Measurements from ENCODE around the gene CETP. TPM values are rescaled to one million over a fixed set of nuclear protein-coding genes. Genes with fewer than 3 reads are reported as not detected.
A peak's percentile ranks its signal among the peaks of the same experiment; 100 is the strongest.

CETP gene
- total and polyA plus RNA-seq, 9 of the 15 experiments (the other 6 are each of a cell fraction or from before 2014, with no cell fraction given) = 0.07 to 0.11 TPM; not detected in 7

DNA sequence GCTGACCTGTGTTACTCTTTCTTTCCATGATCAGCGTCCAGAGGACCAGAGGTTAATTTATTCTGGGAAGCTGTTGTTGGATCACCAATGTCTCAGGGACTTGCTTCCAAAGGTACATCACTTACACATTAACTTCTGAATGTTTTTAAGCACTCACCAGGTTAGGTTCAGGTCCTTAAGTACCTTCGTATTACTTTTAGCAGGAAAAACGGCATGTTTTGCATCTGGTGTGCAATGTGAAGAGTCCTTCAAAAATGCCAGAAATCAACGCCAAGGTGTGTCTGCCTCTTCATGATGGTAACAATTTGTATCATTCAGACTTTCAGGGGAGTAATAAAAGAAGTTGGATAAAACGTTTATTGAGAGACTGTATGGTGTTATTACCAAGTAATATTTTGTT, 26.5 kb upstream of the CETP start:
- ATAC-seq (no peak), DNase-seq (ENCODE audit: extremely low read depth in 1 of 4, low spot score in 3 of 4) (no peak), FAIRE-seq (no peak)
- Histone ChIP-seq H3K79me2 (ENCODE audit: control insufficient read depth, insufficient read depth, low read length) (peaks cover 43% of the 10 kb centered on the region), H3K27me3 (ENCODE audit: control insufficient read depth in 2 of 2, insufficient read depth in 2 of 2, low read length in 2 of 2) (no peaks in the 10 kb centered on the region), H3K4me1 (replicated peaks in 1 of 2; ENCODE audit: control insufficient read depth in 2 of 2, insufficient read depth in 2 of 2, low read length in 2 of 2) (peaks cover 17 to 22% of the 10 kb centered on the region in 2 experiments; a peak in 4 of 5 replicates), H3K4me3 (no peak overlapping the region; the same call in 1 of the 2 replicates), H4K20me1 (replicated peaks; ENCODE audit: control insufficient read depth, insufficient read depth, low read length) (peaks cover 18% of the 10 kb centered on the region; the same call in 1 of the 2 replicates), H3K9ac (ENCODE audit: insufficient read depth in 1 of 2, low read depth in 2 of 2, low read length in 2 of 2) (no peak overlapping the region), H3K9me3 (replicated peaks; ENCODE audit: control insufficient read depth, insufficient read depth, low read depth, low read length) (no peaks in the 10 kb centered on the region), H3K36me3 (ENCODE audit: control insufficient read depth, insufficient read depth, low read length) (peaks cover 63% of the 10 kb centered on the region), H3K27ac (ENCODE audit: extremely low read depth, low read depth, low read length) (no peak overlapping the region), H2AFZ (ENCODE audit: low read depth, low read length) (no peak overlapping the region), H3K9me1 (ENCODE audit: control insufficient read depth, insufficient read depth, low read length) (no peaks in the 10 kb centered on the region), H3K4me2 (ENCODE audit: insufficient read depth, low read length) (peak overlapping the region; percentile 38; the same call in 1 of the 2 replicates)
- POLR2A ChIA-PET = interaction anchor here (0.9 to 6.1 kb wide), 4 partner anchors 9 to 22 kb away, joined by 3 to 102 read pairs (median 43); no protein-coding TSS in a partner anchor
- intact Hi-C loops (cut with micrococcal nuclease) = no loop called here
- in situ Hi-C loops (cut with MboI) = no loop called here
- WGBS (ENCODE audit: insufficient coverage, low coverage, missing lambda C conversion rate) = 55% methylated on average over 5 of the region's 5 CpGs
- TF ChIP-seq KAT7 (CRISPR knock-in tag; IDR thresholded peaks at IDR 0.05; ENCODE audit: borderline replicate concordance) (0 out of 2 replicates have a peak, but pooled peaks have one; percentile 19), ZNF778 (CRISPR knock-in tag; IDR thresholded peaks at IDR 0.05) (no peak)
- CTCF ChIA-PET (ENCODE audit: low intra/inter-chr PET ratio) = no interaction called here
- BruUV-seq (replicated peaks) = no TSS peak

DNA sequence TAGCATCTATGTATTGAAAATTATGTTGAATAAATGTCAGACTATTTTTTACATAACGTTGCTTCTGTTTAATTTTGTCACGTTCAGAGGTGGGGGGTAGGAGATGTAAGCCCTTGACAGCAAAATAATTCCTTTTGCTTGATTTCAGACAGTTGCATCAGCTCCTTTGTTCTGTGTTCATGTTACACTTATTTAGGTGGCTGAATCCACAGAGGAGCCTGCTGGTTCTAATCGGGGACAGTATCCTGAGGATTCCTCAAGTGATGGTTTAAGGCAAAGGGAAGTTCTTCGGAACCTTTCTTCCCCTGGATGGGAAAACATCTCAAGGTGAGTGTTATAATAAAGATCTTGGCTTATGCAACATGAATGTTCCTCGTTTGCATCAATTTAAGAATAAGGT, 25.3 kb upstream of the CETP start:
- no peaks in the 10 kb centered on the region for H3K27me3 ChIP-seq (ENCODE audit: control insufficient read depth in 2 of 2, insufficient read depth in 2 of 2, low read length in 2 of 2)
- no peak overlapping the region for H3K27ac ChIP-seq (ENCODE audit: extremely low read depth, low read depth, low read length)
- H3K9me1 ChIP-seq (ENCODE audit: control insufficient read depth, insufficient read depth, low read length) = no peaks in the 10 kb centered on the region
- no peak overlapping the region for H2AFZ ChIP-seq (ENCODE audit: low read depth, low read length)
- POLR2A ChIA-PET = interaction anchor here (0.6 to 2.3 kb wide), 3 partner anchors 9 to 239 kb away, joined by 3 to 7 read pairs (median 3); no protein-coding TSS in a partner anchor
- no peak overlapping the region for H3K4me3 ChIP-seq
- DNase-seq (ENCODE audit: extremely low read depth in 1 of 4, low spot score in 3 of 4) = no peak
- H3K4me2 ChIP-seq (ENCODE audit: insufficient read depth, low read length) = no peak overlapping the region
- no peaks in the 10 kb centered on the region for H3K9me3 ChIP-seq (replicated peaks; ENCODE audit: control insufficient read depth, insufficient read depth, low read depth, low read length)
- H3K4me1 ChIP-seq (replicated peaks in 1 of 2; ENCODE audit: control insufficient read depth in 2 of 2, insufficient read depth in 2 of 2, low read length in 2 of 2) = peaks cover 12 to 13% of the 10 kb centered on the region in 2 experiments; a peak in 4 of 5 replicates
- 57% methylated on average over 5 of the region's 5 CpGs for WGBS (ENCODE audit: insufficient coverage, low coverage, missing lambda C conversion rate)
- ATAC-seq = no peak
- no peak for FAIRE-seq
- peaks cover 74% of the 10 kb centered on the region for H3K36me3 ChIP-seq (ENCODE audit: control insufficient read depth, insufficient read depth, low read length)
- in situ Hi-C loops (cut with MboI) (no loop called here), intact Hi-C loops (cut with micrococcal nuclease) (no loop called here)
- peaks cover 40% of the 10 kb centered on the region for H3K79me2 ChIP-seq (ENCODE audit: control insufficient read depth, insufficient read depth, low read length)
- no peak overlapping the region for H3K9ac ChIP-seq (ENCODE audit: insufficient read depth in 1 of 2, low read depth in 2 of 2, low read length in 2 of 2)
- BruUV-seq (replicated peaks) = no TSS peak
- H4K20me1 ChIP-seq (replicated peaks; ENCODE audit: control insufficient read depth, insufficient read depth, low read length) = peaks cover 18% of the 10 kb centered on the region; the same call in 1 of the 2 replicates
- CTCF ChIA-PET (ENCODE audit: low intra/inter-chr PET ratio) = no interaction called here
- no peak for TF ChIP-seq HDAC2 (IDR thresholded peaks at IDR 0.05)
- peak; percentile 81 for TF ChIP-seq ZSCAN32 (CRISPR knock-in tag; IDR thresholded peaks at IDR 0.05)
- TF ChIP-seq CXXC5 (CRISPR knock-in tag; IDR thresholded peaks at IDR 0.05) = peak; percentile 28; the same call in 1 of the 2 replicates
- peak; percentile 90 for TF ChIP-seq ATF4 (CRISPR knock-in tag; IDR thresholded peaks at IDR 0.05)
- peak; percentile 63; the same call in 1 of the 2 replicates for TF ChIP-seq POLR2H (tag; IDR thresholded peaks at IDR 0.05; ENCODE audit: low read depth)
- peak; percentile 20 for TF ChIP-seq MEIS2 (IDR thresholded peaks at IDR 0.05; ENCODE audit: partially characterized antibody)
- TF ChIP-seq TAF7 (tag; IDR thresholded peaks at IDR 0.05) = 0 out of 2 replicates have a peak, but pooled peaks have one; percentile 21
- peak; percentile 56 to 74; a peak in 2 of 4 replicates for TF ChIP-seq TRIM24 (IDR thresholded peaks at IDR 0.05)
- TF ChIP-seq KLF16 (IDR thresholded peaks at IDR 0.05) = no peak
- peak; percentile 58; the same call in 1 of the 2 replicates for TF ChIP-seq ATF3 (IDR thresholded peaks at IDR 0.05)
- TF ChIP-seq ATF3 (CRISPR knock-in tag; conservative IDR thresholded peaks at IDR 0.05) = no peak
- TF ChIP-seq, protein P1, sequence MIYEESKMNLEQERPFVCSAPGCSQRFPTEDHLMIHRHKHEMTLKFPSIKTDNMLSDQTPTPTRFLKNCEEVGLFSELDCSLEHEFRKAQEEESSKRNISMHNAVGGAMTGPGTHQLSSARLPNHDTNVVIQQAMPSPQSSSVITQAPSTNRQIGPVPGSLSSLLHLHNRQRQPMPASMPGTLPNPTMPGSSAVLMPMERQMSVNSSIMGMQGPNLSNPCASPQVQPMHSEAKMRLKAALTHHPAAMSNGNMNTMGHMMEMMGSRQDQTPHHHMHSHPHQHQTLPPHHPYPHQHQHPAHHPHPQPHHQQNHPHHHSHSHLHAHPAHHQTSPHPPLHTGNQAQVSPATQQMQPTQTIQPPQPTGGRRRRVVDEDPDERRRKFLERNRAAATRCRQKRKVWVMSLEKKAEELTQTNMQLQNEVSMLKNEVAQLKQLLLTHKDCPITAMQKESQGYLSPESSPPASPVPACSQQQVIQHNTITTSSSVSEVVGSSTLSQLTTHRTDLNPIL (CRISPR knock-in tag; IDR thresholded peaks at IDR 0.05) = no peak

Data from K562 (cell line).